HepG2 (cell line): ENCODE measurements around the gene FAM199X. TPM values are rescaled to one million over a fixed set of nuclear protein-coding genes. Genes with fewer than 3 reads are reported as not detected.

Experiments
- ERF ChIP-seq: IDR thresholded peaks from 2 replicates; pipeline ENCODE4 v1.6.1; 2018; ENCODE audit warnings: missing biosample characterization, missing genetic modification reagents
- NFIB ChIP-seq: sonication (generic); formaldehyde crosslinking; IDR thresholded peaks from 2 replicates; pipeline ENCODE4 v1.9.0; 2021; ENCODE audit warnings: missing genetic modification reagents, mild to moderate bottlenecking, borderline replicate concordance
- PRPF4 ChIP-seq: fragments of 200-400 bp; formaldehyde crosslinking; IDR thresholded peaks from 2 replicates; pipeline ENCODE4 v1.6.1; 2016; ENCODE audit warnings: low read length, low read depth; ENCODE audit not compliant: poor library complexity, severe bottlenecking
- RELA ChIP-seq: sonication (generic); formaldehyde crosslinking; IDR thresholded peaks from 2 replicates; pipeline ENCODE4 v1.4.0; 2020; ENCODE audit warnings: missing genetic modification reagents
- THAP7 ChIP-seq: sonication (generic); formaldehyde crosslinking; IDR thresholded peaks from 2 replicates; pipeline ENCODE4 v1.8.1; 2023; ENCODE audit warnings: mild to moderate bottlenecking, missing genetic modification reagents
- ZBTB40 ChIP-seq, 2 experiments: fragments of 450-650 bp in 1 of 2; sonication (generic) in 1 of 2; formaldehyde crosslinking in 1 of 2; IDR thresholded peaks; 2 replicates each; pipeline versions ENCODE4 v1.6.1 to v1.8.0; 2016 to 2022; ENCODE audit warnings: antibody characterized with exemption in 1 of 2, mild to moderate bottlenecking in 1 of 2, missing genetic modification reagents in 1 of 2
- ZIK1 ChIP-seq: sonication (generic); formaldehyde crosslinking; IDR thresholded peaks from 2 replicates; pipeline ENCODE4 v1.5.0; 2020; ENCODE audit warnings: mild to moderate bottlenecking, low read depth, missing genetic modification reagents, borderline replicate concordance
- ZNF317 ChIP-seq: sonication (generic); formaldehyde crosslinking; IDR thresholded peaks from 2 replicates; pipeline ENCODE4 v1.5.0; 2020; ENCODE audit warnings: mild to moderate bottlenecking, missing genetic modification reagents
- ZNF564 ChIP-seq: sonication (generic); formaldehyde crosslinking; IDR thresholded peaks from 2 replicates; pipeline ENCODE4 v1.8.1; 2023; ENCODE audit warnings: mild to moderate bottlenecking, missing genetic modification reagents
- ZNF652 ChIP-seq: IDR thresholded peaks from 2 replicates; pipeline ENCODE4 v1.6.1; 2016; ENCODE audit warnings: low read depth, borderline replicate concordance
- ZNF724P ChIP-seq: sonication (generic); formaldehyde crosslinking; IDR thresholded peaks from 2 replicates; pipeline ENCODE4 v1.8.0; 2022; ENCODE audit warnings: missing genetic modification reagents, borderline replicate concordance
- ZNF839 ChIP-seq: sonication (generic); formaldehyde crosslinking; IDR thresholded peaks from 2 replicates; pipeline ENCODE4 v1.4.0; 2020; ENCODE audit warnings: missing genetic modification reagents, mild to moderate bottlenecking, borderline replicate concordance
- polyA plus RNA-seq, 8 experiments: library from polyadenylated mRNA; depleted of rRNA in 3 of 8; stranded (reverse) in 7 of 8; unstranded in 1 of 8; fragments of >200 nt; fragmentation: Illumina TruSeq in 4 of 8; extraction: Trizol in 4 of 8; gene quantifications; 2 replicates each; pipeline versions ENCODE4 v1.2.1 to v1.2.3, GENCODE V29; 2011 to 2016; ENCODE audit warnings: low read depth in 4 of 8, missing spikeins in 1 of 8, mixed read lengths in 1 of 8; ENCODE audit not compliant: insufficient read depth in 1 of 8
- total RNA-seq, 5 experiments: library from RNA; depleted of rRNA; stranded (reverse); fragments of >200 nt; fragmentation: Illumina TruSeq; extraction: Trizol; gene quantifications; 2 replicates each; pipeline ENCODE4 v1.2.3, GENCODE V29; 2016; ENCODE audit warnings: low read depth in 1 of 5

Gene FAM199X
- total and polyA plus RNA-seq, 2 of the 13 experiments (the other 11 are each of a cell fraction or from before 2014, with no cell fraction given), result 5.1 to 18.0 TPM

- TF ChIP-seq ZBTB40 (IDR thresholded peaks at IDR 0.05), result no peak
- TF ChIP-seq ZBTB40 (CRISPR knock-in tag; IDR thresholded peaks at IDR 0.05), result no peak
- TF ChIP-seq ZIK1 (CRISPR knock-in tag), result no peak
- TF ChIP-seq NFIB (CRISPR knock-in tag), result no peak
- TF ChIP-seq ERF, result no peak
- TF ChIP-seq ZNF724P (CRISPR knock-in tag), result no peak
- TF ChIP-seq ZNF839 (CRISPR knock-in tag), result no peak
- no peak for TF ChIP-seq ZNF317 (CRISPR knock-in tag)
- no peak for TF ChIP-seq RELA (CRISPR knock-in tag)
- no peak for TF ChIP-seq ZNF652
- TF ChIP-seq ZNF564 (CRISPR knock-in tag), result no peak
- TF ChIP-seq PRPF4, result no peak
- no peak for TF ChIP-seq THAP7 (CRISPR knock-in tag)
Observed at GRCh38 chrX:104126856-104127255, 39.4 kb upstream of the FAM199X start (continued).
